Non-pigmented ciliary epithelial cell (primary cell): ENCODE measurements around the gene OR2S2.

Source experiments
- DNase-seq: peaks from one replicate; pipeline ENCODE4 v3.0.0-alpha.2; 2010; ENCODE audit warnings: low read depth

The OR2S2 gene

DNA sequence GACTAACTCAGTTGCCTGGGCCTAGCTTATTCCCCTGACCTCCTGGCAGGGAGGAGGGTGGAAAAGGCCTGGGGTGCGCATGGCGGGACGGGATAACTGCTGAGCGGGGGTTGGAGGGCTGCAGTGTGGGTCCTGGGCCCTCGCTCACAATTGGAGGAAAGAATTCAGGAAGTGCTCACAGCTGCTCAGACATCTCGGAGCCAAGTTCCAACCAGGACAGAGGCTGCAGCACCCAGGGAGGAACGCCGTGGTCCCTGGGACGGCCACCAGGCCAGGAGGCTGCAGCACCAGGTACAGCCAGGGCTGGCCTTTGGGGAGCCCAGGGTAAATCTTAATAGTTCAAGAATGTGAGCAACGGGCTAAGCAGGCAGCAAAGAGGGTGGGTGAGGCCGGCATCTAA, 48.7 kb downstream of the OR2S2 start, which contains the start of gene SPAAR:
Gene SPAAR, plus strand, starts transcription at position 217 of the 400 bp plus-strand sequence. CDS start 974 bp downstream, outside the sequence.
- DNase-seq: no peak

DNA sequence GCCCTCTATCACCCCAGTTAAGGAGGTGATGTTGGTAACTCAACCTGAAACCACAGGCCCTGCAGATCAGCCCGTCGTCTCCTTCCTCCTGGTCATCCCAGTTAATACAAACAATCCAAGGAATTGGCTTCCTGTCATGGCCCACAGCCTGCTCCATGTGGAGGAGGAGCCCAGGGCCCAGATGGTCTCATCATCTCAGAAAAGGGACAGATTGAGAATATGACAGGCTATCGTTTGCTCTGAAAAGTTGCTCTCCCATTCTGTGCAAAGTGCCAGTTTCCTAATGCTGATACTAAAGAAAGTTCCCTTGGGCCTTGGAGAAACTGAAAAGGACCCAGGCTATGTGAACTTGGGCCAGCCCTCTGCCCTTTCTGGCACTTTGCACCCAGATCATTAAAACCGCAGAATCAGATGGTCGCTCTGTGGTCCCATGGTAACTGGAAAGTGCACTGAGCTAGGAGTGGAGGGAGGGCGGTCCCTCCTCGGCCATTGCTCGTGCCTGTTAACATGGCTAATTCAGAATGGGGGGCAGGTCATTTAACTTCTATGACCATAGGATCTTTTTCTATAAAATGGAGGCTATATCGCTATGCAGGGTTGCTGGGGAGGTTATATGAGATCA, 49.3 kb downstream of the OR2S2 start:
- no peak for DNase-seq

DNA sequence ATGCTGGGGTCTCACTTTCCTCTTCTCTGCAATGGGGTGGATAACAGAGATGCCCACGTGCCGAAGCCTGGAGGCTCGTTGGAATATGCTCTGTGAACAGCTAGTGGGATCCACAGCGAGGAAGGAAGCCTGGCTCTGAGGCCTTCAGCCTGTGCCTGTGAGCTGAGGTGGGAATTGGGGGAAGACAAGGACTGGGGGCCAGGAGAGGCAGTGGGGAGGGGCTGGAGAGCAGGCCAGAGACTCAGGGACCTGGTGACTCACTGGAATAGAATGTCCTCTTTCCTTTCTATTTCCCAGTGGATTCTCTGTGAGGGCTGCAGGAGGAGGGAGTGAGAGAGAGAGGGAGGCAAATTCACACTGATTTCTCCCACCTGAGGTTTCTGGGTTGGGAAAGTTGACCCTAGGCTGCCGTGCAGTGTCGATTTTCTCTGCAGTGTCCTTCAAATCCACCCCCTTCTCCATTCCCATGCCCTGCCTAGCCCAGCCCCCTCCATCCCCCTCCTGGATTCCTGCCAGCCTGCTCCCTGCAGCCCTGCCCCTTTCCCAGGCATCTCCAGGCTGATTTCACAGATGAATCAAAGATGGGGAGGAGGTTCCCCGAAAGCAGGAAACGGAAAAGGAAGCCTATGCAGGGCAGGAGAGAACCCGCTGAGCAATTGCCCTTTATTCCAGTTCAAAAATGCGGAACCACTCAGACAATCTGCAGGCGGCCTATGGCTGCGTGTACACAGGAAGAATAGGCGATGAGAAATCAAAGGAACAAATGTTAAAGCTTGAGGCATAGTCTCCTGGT, 50.0 kb downstream of the OR2S2 start:
- DNase-seq: peak; percentile 64
